Prostate gland (tissue), 2 donors: ENCODE measurements around the gene ST6GALNAC4.

Experiments
- CTCF ChIP-seq, 4 experiments: fragments of 200-600 bp in 2 of 4; fragments of 450-650 bp in 2 of 4; sonication (generic) in 2 of 4; IDR thresholded peaks; 1 replicate in 3 of 4; 2 replicates in 1 of 4; pipeline ENCODE4 v1.5.1; 2016 to 2019; ENCODE audit warnings: antibody characterized with exemption in 4 of 4, mild to moderate bottlenecking in 2 of 4, moderate library complexity in 2 of 4
- POLR2A ChIP-seq: fragments of 450-650 bp; IDR thresholded peaks from one replicate; pipeline ENCODE4 v1.6.1; 2016; ENCODE audit warnings: antibody characterized with exemption, mild to moderate bottlenecking
- POLR2AphosphoS5 ChIP-seq: sonication (generic); formaldehyde crosslinking; IDR thresholded peaks from one replicate; pipeline ENCODE4 v1.6.1; 2017; ENCODE audit warnings: antibody characterized with exemption

GRCh38 chr9:127884427-127884911 lies 32.4 kb downstream of the ST6GALNAC4 start:
- TF ChIP-seq CTCF (IDR thresholded peaks at IDR 0.05) (no peak), POLR2A (no peak), POLR2AphosphoS5 (no peak)
